ENCODE results near the gene AMPD1.

The AMPD1 gene

GRCh38 chr1:114627107-114627506, 68.2 kb downstream of the AMPD1 start:
- no peak for DNase-seq

GRCh38 chr1:114623364-114623763, 72.0 kb downstream of the AMPD1 start:
- no peak for DNase-seq

All from amniotic stem cell (primary cell).